NCI-H748 treated with DMSO at 0.1 percent for 48 hours (cell line): ENCODE data around the gene SIM1.

Experiments
- DNase-seq: peaks from one replicate; lab custom pipeline; 2025; lab: John Stamatoyannopoulos, UW

SIM1 gene

DNA sequence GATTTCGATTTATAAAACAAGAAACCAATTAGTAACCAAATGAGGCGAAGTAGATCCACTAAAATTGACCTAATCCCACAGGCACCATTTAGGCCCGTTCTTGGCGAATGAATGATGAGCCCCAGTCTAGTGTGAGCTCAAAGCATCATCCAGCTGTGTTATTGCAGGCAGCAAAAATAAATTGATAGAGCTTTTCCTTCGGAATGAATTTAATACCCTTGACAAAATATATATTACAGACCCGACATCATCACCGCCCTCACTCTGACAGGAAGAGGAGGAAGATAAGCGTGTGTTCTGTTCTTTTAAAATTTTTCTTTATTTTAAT, 7.8 kb downstream of the SIM1 start:
- no peak for DNase-seq

DNA sequence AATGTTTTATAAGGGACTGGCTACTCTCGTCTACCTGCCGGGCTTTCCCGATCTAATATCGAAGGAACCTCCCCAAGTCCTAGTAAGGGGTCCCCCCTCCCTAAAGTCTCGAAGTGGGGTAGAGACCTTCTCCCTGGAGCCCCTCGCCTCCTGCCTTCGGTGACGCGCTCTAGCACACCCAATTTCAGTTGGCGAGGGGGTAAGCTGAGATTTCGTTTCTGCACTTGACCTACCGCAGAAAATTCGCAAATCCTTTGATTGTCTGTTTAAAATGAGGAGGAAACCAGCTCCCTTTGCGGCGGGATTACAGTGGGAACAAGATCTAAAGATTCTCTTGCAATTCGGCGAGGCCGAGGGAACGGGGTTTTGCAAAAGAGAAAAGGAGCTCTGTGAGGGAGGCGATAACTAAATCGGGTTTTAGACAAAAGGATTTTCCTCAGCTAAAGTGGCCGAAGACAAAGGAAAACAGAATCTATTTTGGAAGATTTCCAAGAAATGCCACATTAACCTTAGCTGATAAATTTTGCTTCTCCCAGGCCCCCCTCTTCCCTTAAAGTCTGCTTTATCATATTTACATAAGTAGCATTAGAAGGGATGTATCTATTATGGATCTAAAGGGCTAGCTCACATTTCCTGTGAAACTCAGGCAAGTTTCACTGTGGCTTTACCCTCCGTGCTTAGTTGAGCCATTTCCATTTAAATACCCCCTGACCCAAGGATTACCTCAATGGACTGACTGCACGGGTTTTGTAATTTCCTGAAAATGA, 8.4 kb downstream of the SIM1 start:
- DNase-seq = no peak

DNA sequence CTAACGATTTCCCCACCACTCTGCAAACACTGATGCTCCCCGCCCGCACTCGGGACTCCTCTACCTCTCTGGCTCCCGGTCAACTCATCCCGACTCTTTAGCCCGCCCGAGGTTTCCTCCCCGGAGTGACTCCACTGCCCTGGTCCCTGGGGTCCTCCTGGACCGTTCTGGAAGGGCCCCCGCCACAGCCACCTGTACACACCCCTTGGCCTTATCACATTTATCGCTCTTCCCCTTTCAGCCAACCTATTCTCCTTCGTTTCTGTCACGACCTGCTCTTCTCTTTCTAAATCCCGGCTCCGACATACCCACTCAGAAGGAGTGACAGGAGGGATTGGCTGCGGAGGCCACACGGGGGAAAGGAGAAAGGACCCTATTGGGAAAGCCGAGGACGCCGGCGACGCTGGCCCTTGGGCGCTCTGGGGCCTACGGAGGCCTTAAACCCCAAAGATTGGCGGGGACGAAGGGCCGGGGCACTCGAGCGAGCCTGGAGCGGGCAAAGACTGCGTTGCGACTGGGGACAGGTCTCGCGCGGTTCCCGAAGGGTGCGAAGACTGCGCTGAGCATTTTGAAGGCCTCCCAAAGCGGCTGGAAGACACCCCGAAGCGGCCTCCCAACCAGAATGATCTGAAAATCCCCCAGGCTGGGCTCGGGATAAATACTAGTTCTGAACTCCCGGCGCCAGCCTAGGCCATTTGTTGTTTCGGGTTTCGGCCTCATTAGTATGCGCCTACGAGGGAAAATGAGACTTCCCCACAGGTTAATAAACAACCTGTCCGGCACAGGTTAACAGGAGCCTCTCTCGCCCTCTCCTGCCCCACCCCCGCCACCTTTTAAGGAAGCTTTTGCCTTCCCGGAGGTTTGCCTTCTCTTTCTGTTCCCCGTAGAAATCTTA, 9.2 kb downstream of the SIM1 start:
- DNase-seq = peak; percentile 51

DNA sequence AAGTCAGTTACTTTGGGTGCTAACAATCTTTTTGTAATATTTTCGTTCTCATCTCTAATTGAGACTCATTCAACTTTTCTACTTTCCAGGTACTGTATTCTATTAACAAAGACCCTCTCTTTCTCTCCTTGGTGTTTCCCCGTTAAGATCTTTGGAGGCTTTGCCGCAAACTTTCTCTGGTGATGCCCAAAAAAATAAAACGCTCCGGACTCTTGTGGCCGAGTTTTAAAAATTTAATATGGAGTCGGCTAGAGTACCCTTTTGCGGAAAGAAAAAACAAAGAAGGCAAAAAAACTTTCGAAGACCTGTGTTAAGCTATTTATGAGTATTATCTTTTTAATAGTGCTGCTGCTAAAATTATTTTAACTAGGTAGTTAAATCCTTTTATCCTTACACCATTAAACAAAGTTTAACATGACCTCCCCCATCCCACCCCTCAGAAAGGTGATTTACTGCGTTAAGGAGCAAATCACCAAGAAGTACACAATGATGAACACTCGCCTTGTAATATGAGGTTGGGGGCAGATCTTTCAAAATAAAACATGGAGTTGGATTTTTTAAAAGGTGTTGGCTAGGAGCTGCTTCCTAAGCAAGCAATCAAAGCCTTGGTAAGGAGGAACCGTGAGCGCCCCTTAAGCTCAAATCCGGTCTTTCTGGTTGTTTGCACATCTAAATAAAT, 10.0 kb downstream of the SIM1 start:
- no peak for DNase-seq

DNA sequence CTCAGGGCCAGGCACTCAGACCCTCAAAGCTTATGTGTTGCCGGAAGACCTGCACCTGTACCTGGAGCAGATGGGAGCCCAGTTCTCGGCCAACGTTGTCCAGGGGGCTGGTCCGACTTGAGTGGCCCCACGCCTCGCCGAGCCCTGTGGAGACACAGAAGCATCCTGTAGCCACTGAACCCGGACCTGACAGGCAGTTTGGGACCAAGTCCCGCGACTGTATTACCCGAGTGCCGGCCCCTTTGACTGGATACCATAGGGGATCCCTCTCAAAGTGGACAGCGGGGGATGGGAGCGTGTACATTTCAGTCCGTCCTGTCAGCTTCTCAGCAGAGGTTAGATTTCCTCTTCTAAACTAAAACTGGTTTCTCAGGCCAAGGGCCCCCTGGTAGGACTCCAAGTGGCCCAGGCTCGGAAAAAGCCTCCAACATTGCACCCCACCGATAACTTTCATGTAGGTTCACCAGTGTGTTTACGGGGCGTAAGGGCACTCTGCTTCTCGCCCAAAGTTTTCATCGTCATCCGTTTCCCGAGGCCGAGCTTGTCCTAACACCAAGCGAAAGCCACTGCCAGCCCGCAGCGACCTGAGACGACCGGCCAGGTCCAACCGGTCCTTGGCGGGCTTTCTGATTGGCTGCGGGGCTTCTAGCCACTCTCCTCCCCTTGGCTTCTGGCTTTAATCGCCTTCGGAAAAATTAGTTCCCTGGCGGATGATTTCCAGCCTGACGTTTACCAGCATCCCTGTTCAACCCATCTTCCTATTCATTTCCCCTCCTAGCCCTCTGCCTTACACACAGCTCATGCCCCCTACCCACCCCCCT, 10.8 kb downstream of the SIM1 start:
- no peak for DNase-seq

DNA sequence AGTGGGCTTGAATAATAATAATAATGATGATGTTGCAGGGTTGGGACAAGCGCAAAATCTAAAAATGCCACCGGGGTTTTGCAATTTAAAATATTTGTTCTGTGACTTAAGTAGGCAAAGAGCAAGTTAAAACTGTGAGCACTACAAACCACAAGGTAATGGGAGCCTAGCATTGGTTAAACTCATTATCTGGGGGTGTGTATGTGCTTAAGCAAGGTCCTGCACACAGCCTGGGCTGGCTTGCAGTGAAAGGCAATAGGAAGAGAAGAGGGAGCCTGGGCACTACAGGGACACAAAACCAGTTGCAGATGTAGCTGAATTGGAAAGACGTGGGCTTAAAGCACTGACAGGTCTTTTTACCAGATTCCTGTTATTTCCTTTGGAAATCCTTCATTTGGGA, 11.7 kb downstream of the SIM1 start:
- no peak for DNase-seq

DNA sequence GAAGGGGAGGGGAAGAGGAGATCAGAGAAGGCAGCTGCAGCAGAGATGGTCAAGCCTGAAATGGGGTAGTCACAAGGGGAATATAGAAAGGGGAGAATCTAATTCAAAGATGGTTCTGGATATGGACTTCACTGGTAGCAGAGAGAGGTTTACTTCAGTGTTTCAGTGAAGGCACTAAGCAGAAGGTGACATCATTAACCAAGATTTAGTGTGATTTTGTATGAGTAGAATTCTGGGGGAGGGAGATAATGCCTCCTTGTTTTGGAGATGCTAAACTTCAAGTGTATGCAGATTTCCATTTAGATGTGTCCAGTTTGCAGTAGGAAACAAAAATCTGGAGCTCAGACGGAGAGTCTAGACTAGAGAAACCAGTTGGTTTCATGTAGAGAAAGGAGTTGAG, 13.1 kb downstream of the SIM1 start:
- no peak for DNase-seq

DNA sequence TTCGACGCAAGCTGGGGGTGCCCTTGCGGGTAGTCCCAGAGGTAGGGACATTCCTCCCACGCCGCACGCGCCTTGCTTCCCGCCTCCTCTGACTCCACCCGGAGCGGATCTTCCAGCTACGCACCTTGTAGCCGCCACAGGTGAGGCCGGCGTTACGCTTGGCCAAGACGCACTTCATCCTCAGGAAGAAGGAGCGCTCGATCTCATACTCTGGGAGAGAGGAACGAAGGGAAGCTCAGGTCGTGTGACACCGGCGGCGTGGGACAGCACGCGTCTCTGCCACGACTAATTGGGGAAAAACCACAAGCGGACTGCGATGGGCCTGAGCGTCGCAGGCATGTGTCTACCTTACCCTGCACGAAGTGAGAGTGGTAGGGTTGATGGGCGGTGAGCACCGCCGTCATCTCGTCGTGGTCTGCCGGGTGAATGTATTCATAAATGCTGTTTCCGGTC, 15.5 kb downstream of the SIM1 start:
- DNase-seq = no peak

DNA sequence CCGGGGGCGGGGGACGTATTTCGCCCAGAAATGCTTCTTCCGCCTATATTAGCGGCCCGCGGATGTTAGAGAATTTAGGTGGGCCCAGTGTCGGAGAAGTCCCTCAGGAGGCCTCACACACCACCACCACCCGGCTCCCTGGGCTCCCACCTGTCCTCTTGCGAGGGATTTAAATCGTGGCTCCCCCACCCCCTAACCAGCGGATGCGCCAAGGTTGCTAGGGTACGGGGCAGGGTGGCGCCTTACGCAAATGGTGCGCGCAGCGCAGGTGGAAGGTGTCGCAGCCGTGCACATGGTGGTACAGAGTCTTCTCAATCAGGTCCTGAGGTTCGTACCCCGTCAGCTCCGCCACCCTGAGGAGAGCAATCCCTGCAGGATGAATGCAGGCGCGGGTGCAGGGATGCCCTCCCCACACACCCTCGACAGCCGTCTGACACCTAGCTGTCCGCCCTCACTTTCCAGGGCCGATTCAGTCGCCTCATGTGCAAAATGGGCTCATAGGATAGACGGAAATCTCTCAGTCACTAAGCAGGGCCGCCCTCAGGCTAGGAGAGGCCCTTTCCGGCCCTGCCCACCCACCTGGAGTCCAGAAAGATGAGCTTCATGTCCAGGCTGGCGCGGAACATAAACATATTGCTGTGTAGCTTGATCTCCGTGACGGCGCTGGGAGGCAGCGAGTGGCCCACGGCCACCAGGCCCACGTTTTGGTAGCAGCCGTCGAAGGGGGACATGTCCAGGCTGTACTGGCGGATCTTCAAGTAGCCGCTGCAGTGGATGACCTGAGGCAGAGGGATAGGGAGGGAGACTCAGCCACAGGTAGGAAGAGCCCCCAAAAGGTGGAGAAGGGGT, 16.6 kb downstream of the SIM1 start:
- DNase-seq = no peak

DNA sequence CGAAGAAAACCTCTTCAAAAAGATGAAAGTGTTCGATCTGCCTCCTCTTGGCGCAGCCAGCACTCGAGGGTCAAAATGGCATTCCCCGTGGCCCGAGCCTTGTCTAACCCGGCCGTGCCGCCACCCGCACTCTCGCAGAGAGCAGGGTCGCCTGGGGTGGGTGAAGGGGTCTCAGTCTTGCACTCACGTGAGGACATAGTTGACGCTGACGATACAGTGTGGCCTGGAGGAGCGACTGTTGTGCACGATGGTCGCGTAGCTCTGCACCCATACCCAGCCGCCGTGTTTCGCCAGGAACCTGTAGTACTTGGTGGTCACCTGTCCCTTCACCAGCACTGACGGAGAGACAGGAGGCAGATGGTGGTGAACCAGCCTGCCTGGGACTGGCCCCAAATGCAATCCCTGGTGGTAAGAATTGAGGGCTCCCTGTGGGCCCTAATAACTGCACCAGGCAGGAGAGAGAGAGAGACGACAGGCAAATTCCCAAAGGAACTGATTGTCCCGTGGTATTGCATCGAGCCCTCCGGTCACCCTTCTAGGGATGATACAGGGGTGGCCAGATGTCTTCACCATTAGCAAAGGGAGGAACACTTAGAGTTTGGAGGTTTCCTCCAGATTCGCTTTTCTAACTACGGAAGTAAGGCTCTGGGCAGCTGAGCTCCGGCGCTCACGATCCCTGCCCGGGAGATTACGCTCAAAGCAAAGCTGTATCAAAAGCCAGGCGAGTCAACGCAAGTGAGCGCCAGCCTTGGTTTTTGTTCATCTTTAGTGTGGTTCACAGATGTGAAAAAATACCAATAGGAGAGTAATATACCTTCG, 17.4 kb downstream of the SIM1 start:
- DNase-seq = no peak

DNA sequence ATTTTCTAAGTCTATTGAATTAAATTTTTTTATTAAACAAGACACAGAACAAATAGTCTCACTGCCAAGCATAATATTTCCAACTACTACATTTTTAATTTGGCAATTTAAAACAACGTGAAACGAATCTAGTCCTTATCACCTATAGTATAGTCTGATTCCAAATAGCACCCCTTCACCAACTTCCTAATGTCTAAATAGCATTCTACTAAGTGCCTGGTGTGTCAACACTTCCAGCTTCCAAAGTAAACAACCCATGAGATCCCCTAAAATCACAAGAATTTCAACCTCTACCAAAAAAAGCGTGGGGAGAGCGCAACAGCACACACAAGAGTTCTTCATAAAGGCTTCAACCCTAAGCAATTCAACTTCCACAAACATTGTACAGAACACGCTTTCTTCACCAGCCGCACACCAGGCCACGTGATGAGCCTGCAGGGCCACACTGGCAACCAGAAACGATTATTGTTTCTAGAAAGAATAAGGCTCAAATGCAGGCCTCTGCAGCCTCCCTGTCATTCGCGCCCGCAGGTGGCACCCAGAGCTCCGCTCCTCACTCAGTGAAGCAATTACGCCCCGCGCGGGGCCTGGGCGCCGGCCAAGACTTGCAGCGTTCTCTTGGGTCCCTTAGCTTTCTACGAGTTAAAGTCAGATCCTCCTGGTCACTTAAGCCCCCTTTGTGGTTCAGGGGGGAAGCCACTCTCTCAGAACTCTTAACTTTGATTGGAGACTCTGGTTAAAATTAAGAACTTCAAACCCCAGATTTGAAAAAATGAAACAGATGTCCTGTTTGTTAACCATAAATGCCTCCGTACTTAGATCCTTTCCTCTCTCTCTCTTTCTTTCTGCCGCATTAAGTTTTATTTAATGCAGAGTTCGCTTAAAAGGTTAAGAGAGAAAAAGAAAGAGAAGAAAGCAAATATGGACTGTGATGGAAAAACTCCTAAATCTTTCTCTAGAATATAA, 18.3 kb downstream of the SIM1 start:
- DNase-seq = no peak

DNA sequence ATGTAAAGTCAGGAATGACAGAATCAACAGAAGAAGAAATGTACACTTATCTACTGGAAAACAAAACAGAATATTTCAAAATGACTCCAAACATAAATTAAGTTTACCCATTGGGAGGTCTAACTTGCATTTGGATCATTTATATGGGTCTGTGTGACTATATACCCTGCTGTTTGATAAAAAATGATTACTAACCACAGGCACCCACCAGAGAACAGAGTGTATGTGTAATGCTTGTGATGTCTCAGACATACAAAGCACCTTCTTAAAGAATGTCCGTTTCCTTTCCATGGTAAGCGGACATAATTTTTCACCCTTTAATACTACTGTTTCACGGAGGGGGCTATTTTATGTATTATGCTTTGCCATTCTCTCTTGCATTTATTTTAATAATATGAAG, 19.2 kb downstream of the SIM1 start:
- DNase-seq = no peak

DNA sequence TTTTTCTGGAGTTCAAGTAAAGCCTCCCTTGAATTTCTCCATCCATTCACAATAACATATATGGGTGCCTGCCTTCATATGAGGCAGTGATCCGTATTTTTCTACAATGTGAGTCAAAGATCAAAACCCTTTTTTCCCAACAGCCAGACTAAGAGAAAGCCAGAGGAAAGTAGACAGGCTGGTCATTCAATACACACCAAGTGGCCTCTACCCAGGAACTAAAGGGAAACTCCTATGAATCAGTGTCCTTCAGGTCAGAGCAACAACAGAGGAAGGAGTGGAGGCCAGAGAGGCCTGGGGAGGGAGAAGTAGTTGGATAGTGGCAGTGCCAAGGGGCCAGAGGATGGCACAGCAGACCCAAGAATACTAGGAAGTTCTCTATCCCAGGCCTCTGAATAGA, 23.8 kb downstream of the SIM1 start:
- no peak for DNase-seq

DNA sequence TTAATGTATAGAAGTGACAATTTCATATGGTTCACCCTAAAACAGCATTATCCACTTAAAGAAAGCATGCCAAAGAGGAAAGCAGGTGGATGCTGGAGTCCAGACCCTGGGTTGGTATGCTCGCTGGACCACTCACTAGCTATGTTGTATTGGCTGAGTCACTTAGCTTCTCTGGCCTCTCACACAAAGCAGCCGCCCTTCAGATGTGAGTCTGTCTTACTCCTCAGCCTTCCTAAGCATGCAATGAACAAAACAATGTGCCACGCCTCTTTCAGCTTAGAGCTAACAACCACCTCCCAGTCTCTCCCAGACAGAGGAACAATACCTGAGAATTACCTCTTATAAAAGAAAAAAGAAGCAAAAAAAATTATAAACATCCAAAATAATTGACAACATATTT, 29.4 kb downstream of the SIM1 start:
- DNase-seq = no peak

DNA sequence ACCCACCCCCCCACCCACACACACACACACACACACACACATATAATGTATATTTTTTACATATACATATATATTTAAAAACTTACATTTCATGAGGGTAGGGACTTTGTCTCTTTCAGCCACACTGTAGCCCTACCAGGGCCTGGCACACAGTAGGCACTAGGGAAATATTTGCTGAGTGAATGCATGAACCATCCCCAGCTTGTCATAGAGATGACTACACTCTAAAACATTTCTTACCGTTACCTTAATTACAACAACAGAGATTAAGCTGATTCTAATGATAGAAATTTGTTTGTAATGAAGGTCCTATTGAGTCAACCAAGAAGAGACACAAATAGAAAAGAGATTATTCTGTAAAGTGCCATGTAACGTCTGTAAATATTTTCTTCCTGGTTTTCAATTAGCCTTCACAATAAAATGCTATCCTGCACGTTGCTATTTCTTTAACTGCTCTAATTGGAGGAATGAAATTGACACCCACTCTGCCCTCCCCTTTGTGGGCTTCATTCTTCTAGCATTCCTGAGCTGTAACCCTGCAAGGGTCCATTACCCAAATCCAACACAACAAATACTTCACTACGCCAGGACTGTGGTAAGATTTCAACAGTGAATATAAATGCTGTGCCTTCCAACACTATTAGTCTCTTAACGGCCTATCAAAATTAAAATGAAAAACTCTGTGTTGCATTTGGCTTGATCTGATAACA, 30.8 kb downstream of the SIM1 start:
- DNase-seq = no peak

DNA sequence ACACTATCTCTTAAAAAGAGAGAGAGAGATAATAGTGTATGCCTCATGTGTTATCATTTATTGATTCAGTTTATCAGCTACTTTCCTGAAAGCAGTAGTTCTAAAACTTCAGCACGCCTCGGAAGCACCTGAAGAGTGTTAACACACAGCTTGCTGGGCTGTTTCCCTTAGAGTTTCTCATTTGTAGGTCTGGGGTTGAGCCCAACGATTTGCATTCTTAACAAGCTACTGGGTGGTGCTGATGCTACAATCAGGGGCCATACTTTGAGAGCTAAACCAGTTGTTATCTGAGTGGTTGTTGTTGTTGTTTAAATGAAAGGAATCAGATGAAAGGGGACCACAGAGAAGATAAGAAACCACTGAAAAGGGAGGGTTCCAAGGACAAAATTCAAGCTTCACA, 32.6 kb downstream of the SIM1 start:
- DNase-seq = no peak

DNA sequence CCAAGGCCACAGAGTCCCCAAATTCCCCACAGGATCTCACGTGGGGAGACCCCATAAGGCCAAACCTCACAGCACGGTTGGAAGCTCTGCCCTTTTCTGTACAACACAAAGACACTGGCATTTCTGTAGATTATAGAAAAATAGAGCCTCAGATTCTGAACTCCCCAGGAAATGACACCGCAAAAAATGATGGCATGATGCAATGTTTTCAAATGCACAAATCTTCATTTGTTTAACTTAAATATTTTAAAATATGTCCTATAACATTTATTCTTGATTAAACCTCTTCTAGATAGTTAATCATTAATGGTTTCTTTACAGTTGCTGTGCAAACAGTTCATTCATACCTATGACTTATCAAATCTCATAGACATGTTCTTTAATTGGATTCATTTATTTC, 33.8 kb downstream of the SIM1 start:
- DNase-seq = no peak

DNA sequence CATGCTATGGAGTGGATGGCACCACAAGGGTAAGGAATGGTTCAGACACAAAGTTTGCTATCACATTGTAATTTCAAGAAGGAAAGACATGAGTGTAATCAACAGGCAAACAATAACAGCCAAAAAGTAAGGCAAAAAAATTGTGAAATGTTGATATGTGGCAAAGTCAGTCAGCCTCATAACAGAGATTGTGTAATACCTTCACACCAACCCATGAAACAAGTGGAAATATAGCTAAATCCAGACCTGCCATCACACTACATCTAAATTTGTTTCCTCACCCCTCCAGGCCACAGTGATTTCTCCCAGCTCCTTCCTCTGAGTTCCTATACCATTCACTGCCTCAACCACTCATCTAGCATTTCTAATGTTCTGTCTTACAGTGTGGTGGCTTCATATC, 37.3 kb downstream of the SIM1 start:
- no peak for DNase-seq
